HG02840 (cell line): Measurements from ENCODE around the gene CAGE1.

ENCODE experiments used
- ATAC-seq: cut with Tn5 transposase; IDR thresholded peaks from one replicate; pipeline ENCODE4 v1.9.1; 2021; ENCODE audit warnings: mild to moderate bottlenecking, moderate library complexity, moderate number of reproducible peaks; ENCODE audit not compliant: unreplicated experiment, low FRiP score

Gene CAGE1

GRCh38 chr6:7312616-7313504, 76.7 kb downstream of the CAGE1 start, which contains the start of gene SSR1:
Gene SSR1 (minus strand): TSS chr6:7313199. CDS start chr6:7313120, 79 bp downstream.
- peak; percentile 96 for ATAC-seq

- no peak for ATAC-seq
Measured at GRCh38 chr6:7311917-7312615, 77.5 kb downstream of the CAGE1 start.

GRCh38 chr6:7311176-7311575, 78.4 kb downstream of the CAGE1 start:
- no peak for ATAC-seq

- no peak for ATAC-seq
Measured at GRCh38 chr6:7309050-7309449, 80.5 kb downstream of the CAGE1 start.

- no peak for ATAC-seq
Measured at GRCh38 chr6:7307533-7307932, 82.0 kb downstream of the CAGE1 start.

GRCh38 chr6:7304821-7305220, 84.7 kb downstream of the CAGE1 start:
- ATAC-seq, result no peak

- no peak for ATAC-seq
Measured at GRCh38 chr6:7301702-7302101, 87.8 kb downstream of the CAGE1 start.

- no peak for ATAC-seq
Measured at GRCh38 chr6:7300926-7301325, 88.6 kb downstream of the CAGE1 start.

GRCh38 chr6:7298113-7298512, 91.4 kb downstream of the CAGE1 start:
- no peak for ATAC-seq

- ATAC-seq, result no peak
Measured at GRCh38 chr6:7296602-7297001, 92.9 kb downstream of the CAGE1 start.

GRCh38 chr6:7295916-7296315, 93.6 kb downstream of the CAGE1 start:
- no peak for ATAC-seq

- no peak for ATAC-seq
Measured at GRCh38 chr6:7292596-7293255, 96.8 kb downstream of the CAGE1 start.

GRCh38 chr6:7290079-7290478, 99.5 kb downstream of the CAGE1 start:
- ATAC-seq, result no peak

- no peak for ATAC-seq
Measured at GRCh38 chr6:7285416-7285815, 104.1 kb downstream of the CAGE1 start.

- ATAC-seq, result no peak
Measured at GRCh38 chr6:7283676-7284075, 105.9 kb downstream of the CAGE1 start.

GRCh38 chr6:7282097-7282906, 107.2 kb downstream of the CAGE1 start:
- ATAC-seq, result no peak
